HepG2 (cell line): Measurements from ENCODE around the gene LRRC25. TPM values are rescaled to one million over a fixed set of nuclear protein-coding genes. Genes with fewer than 3 reads are reported as not detected.

Source experiments
- CC2D1A ChIP-seq: sonication (generic); formaldehyde crosslinking; IDR thresholded peaks from 2 replicates; pipeline ENCODE4 v1.8.1; 2023; ENCODE audit warnings: mild to moderate bottlenecking, missing genetic modification reagents
- CREM ChIP-seq, 2 experiments: sonication (generic) in 1 of 2; formaldehyde crosslinking in 1 of 2; IDR thresholded peaks; 2 replicates each; pipeline versions ENCODE4 v1.4.0 to v1.6.1; 2016 to 2020; ENCODE audit warnings: antibody characterized with exemption in 1 of 2, mild to moderate bottlenecking in 1 of 2, missing genetic modification reagents in 1 of 2
- EED ChIP-seq: sonication (generic); formaldehyde crosslinking; IDR thresholded peaks from 2 replicates; pipeline ENCODE4 v1.5.0; 2020; ENCODE audit warnings: mild to moderate bottlenecking, missing genetic modification reagents
- ERF ChIP-seq: IDR thresholded peaks from 2 replicates; pipeline ENCODE4 v1.6.1; 2018; ENCODE audit warnings: missing biosample characterization, missing genetic modification reagents
- GATA4 ChIP-seq: sonication (generic); IDR thresholded peaks from 2 replicates; pipeline ENCODE4 v1.6.1; 2016; ENCODE audit warnings: antibody characterized with exemption, low read depth, borderline replicate concordance
- HOXA3 ChIP-seq: sonication (generic); formaldehyde crosslinking; IDR thresholded peaks from 2 replicates; pipeline ENCODE4 v1.5.0; 2020; ENCODE audit warnings: missing genetic modification reagents
- YY1 ChIP-seq: IDR thresholded peaks from 2 replicates; pipeline ENCODE4 v1.6.1; 2011; ENCODE audit warnings: low read length, low read depth, moderate library complexity, mild to moderate bottlenecking; ENCODE audit not compliant: insufficient read depth, insufficient replicate concordance
- ZBTB1 ChIP-seq: sonication (generic); formaldehyde crosslinking; IDR thresholded peaks from 2 replicates; pipeline ENCODE4 v1.4.0; 2020; ENCODE audit warnings: missing genetic modification reagents, borderline replicate concordance
- ZNF746 ChIP-seq: sonication (generic); formaldehyde crosslinking; IDR thresholded peaks from 2 replicates; pipeline ENCODE4 v1.8.0; 2022; ENCODE audit warnings: mild to moderate bottlenecking, missing genetic modification reagents
- ZSCAN25 ChIP-seq: sonication (generic); formaldehyde crosslinking; IDR thresholded peaks from 2 replicates; pipeline ENCODE4 v1.8.0; 2022; ENCODE audit warnings: mild to moderate bottlenecking, missing genetic modification reagents
- polyA plus RNA-seq, 8 experiments: library from polyadenylated mRNA; depleted of rRNA in 3 of 8; stranded (reverse) in 7 of 8; unstranded in 1 of 8; fragments of >200 nt; fragmentation: Illumina TruSeq in 4 of 8; extraction: Trizol in 4 of 8; gene quantifications; 2 replicates each; pipeline versions ENCODE4 v1.2.1 to v1.2.3, GENCODE V29; 2011 to 2016; ENCODE audit warnings: low read depth in 4 of 8, missing spikeins in 1 of 8, mixed read lengths in 1 of 8; ENCODE audit not compliant: insufficient read depth in 1 of 8
- total RNA-seq, 5 experiments: library from RNA; depleted of rRNA; stranded (reverse); fragments of >200 nt; fragmentation: Illumina TruSeq; extraction: Trizol; gene quantifications; 2 replicates each; pipeline ENCODE4 v1.2.3, GENCODE V29; 2016; ENCODE audit warnings: low read depth in 1 of 5
- TF ChIP-seq, protein P1 (sequence below): sonication (generic); IDR thresholded peaks from 2 replicates; pipeline ENCODE4 v1.6.1; 2016; ENCODE audit warnings: low read depth, borderline replicate concordance
- TF ChIP-seq, protein P2 (sequence below): sonication (generic); formaldehyde crosslinking; conservative IDR thresholded peaks from 2 replicates; pipeline ENCODE4 v1.5.0; 2020; ENCODE audit warnings: missing genetic modification reagents
- TF ChIP-seq, protein P3 (sequence below): sonication (generic); formaldehyde crosslinking; IDR thresholded peaks from 2 replicates; pipeline ENCODE4 v1.9.0; 2021; ENCODE audit warnings: missing genetic modification reagents, mild to moderate bottlenecking, borderline replicate concordance
- TF ChIP-seq, protein P4 (sequence below): sonication (generic); formaldehyde crosslinking; IDR thresholded peaks from 2 replicates; pipeline ENCODE4 v1.9.0; 2021; ENCODE audit warnings: missing genetic modification reagents, borderline replicate concordance
- TF ChIP-seq, protein P5 (sequence below): sonication (generic); formaldehyde crosslinking; IDR thresholded peaks from 2 replicates; pipeline ENCODE4 v1.5.0; 2020; ENCODE audit warnings: missing genetic modification reagents
- TF ChIP-seq, protein P6 (sequence below): sonication (generic); formaldehyde crosslinking; IDR thresholded peaks from 2 replicates; pipeline ENCODE4 v1.9.0; 2021; ENCODE audit warnings: missing genetic modification reagents, borderline replicate concordance

LRRC25 gene
- total and polyA plus RNA-seq, 2 of the 13 experiments (the other 11 are each of a cell fraction or from before 2014, with no cell fraction given), result 0.13 to 0.53 TPM

DNA sequence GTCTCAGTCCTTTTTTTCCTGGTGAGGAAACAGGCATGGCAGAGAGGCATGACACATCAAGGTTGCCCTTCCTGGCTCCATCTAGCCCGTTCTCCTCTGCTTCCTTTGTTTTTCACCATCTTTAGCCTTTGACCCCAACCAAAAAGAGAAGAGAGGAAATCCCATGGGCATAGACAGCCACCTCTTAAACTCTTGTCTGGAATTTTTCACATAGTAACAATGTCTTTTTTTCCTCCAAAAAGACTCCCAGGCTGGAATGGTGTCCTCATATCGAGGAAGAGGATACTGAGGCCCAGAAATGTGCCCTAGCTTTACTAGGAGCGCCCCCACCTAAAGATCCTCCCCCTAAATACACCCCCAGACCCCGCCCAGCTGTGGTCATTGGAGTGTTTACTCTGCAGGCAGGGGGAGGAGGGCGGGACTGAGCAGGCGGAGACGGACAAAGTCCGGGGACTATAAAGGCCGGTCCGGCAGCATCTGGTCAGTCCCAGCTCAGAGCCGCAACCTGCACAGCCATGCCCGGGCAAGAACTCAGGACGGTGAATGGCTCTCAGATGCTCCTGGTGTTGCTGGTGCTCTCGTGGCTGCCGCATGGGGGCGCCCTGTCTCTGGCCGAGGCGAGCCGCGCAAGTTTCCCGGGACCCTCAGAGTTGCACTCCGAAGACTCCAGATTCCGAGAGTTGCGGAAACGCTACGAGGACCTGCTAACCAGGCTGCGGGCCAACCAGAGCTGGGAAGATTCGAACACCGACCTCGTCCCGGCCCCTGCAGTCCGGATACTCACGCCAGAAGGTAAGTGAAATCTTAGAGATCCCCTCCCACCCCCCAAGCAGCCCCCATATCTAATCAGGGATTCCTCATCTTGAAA lies 11.5 kb downstream of the LRRC25 start, which contains the start of gene GDF15 (continued):
- TF ChIP-seq, protein P1, sequence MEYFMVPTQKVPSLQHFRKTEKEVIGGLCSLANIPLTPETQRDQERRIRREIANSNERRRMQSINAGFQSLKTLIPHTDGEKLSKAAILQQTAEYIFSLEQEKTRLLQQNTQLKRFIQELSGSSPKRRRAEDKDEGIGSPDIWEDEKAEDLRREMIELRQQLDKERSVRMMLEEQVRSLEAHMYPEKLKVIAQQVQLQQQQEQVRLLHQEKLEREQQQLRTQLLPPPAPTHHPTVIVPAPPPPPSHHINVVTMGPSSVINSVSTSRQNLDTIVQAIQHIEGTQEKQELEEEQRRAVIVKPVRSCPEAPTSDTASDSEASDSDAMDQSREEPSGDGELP, result peak; percentile 88
- peak; percentile 82; the same call in 1 of the 2 replicates for TF ChIP-seq CREM (IDR thresholded peaks at IDR 0.05)
- no peak for TF ChIP-seq CREM (CRISPR knock-in tag; IDR thresholded peaks at IDR 0.05)
- TF ChIP-seq, protein P2, sequence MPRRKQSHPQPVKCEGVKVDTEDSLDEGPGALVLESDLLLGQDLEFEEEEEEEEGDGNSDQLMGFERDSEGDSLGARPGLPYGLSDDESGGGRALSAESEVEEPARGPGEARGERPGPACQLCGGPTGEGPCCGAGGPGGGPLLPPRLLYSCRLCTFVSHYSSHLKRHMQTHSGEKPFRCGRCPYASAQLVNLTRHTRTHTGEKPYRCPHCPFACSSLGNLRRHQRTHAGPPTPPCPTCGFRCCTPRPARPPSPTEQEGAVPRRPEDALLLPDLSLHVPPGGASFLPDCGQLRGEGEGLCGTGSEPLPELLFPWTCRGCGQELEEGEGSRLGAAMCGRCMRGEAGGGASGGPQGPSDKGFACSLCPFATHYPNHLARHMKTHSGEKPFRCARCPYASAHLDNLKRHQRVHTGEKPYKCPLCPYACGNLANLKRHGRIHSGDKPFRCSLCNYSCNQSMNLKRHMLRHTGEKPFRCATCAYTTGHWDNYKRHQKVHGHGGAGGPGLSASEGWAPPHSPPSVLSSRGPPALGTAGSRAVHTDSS (CRISPR knock-in tag), result peak; percentile 95; the same call in 1 of the 2 replicates
- no peak for TF ChIP-seq CC2D1A
- TF ChIP-seq ERF, result peak; percentile 84; the same call in 1 of the 2 replicates
- 0 out of 2 replicates have a peak, but pooled peaks have one; percentile 81 for TF ChIP-seq EED (CRISPR knock-in tag)
- TF ChIP-seq, protein P3, sequence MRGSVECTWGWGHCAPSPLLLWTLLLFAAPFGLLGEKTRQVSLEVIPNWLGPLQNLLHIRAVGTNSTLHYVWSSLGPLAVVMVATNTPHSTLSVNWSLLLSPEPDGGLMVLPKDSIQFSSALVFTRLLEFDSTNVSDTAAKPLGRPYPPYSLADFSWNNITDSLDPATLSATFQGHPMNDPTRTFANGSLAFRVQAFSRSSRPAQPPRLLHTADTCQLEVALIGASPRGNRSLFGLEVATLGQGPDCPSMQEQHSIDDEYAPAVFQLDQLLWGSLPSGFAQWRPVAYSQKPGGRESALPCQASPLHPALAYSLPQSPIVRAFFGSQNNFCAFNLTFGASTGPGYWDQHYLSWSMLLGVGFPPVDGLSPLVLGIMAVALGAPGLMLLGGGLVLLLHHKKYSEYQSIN (CRISPR knock-in tag), result no peak
- TF ChIP-seq ZNF746 (CRISPR knock-in tag), result peak; percentile 95
- peak; percentile 84 for TF ChIP-seq YY1
- TF ChIP-seq ZBTB1 (CRISPR knock-in tag), result no peak
- TF ChIP-seq ZSCAN25, result 0 out of 2 replicates have a peak, but pooled peaks have one; percentile 53
- peak; percentile 89 for TF ChIP-seq HOXA3 (CRISPR knock-in tag)
- TF ChIP-seq, protein P4, sequence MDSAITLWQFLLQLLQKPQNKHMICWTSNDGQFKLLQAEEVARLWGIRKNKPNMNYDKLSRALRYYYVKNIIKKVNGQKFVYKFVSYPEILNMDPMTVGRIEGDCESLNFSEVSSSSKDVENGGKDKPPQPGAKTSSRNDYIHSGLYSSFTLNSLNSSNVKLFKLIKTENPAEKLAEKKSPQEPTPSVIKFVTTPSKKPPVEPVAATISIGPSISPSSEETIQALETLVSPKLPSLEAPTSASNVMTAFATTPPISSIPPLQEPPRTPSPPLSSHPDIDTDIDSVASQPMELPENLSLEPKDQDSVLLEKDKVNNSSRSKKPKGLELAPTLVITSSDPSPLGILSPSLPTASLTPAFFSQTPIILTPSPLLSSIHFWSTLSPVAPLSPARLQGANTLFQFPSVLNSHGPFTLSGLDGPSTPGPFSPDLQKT (CRISPR knock-in tag), result peak; percentile 91; the same call in 1 of the 2 replicates
- TF ChIP-seq, protein P5, sequence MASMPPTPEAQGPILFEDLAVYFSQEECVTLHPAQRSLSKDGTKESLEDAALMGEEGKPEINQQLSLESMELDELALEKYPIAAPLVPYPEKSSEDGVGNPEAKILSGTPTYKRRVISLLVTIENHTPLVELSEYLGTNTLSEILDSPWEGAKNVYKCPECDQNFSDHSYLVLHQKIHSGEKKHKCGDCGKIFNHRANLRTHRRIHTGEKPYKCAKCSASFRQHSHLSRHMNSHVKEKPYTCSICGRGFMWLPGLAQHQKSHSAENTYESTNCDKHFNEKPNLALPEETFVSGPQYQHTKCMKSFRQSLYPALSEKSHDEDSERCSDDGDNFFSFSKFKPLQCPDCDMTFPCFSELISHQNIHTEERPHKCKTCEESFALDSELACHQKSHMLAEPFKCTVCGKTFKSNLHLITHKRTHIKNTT, result 0 out of 2 replicates have a peak, but pooled peaks have one; percentile 88
- TF ChIP-seq, protein P6, sequence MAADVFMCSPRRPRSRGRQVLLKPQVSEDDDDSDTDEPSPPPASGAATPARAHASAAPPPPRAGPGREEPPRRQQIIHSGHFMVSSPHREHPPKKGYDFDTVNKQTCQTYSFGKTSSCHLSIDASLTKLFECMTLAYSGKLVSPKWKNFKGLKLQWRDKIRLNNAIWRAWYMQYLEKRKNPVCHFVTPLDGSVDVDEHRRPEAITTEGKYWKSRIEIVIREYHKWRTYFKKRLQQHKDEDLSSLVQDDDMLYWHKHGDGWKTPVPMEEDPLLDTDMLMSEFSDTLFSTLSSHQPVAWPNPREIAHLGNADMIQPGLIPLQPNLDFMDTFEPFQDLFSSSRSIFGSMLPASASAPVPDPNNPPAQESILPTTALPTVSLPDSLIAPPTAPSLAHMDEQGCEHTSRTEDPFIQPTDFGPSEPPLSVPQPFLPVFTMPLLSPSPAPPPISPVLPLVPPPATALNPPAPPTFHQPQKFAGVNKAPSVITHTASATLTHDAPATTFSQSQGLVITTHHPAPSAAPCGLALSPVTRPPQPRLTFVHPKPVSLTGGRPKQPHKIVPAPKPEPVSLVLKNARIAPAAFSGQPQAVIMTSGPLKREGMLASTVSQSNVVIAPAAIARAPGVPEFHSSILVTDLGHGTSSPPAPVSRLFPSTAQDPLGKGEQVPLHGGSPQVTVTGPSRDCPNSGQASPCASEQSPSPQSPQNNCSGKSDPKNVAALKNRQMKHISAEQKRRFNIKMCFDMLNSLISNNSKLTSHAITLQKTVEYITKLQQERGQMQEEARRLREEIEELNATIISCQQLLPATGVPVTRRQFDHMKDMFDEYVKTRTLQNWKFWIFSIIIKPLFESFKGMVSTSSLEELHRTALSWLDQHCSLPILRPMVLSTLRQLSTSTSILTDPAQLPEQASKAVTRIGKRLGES (CRISPR knock-in tag), result peak; percentile 87; the same call in 1 of the 2 replicates
- TF ChIP-seq GATA4, result peak; percentile 96
